Measurements from ENCODE around the gene CEP192.
"Not testable (repeated sequence)": the region's sequence is repeated elsewhere in the genome, so short reads cannot be mapped to it uniquely, and the experiment has no call there.

The CEP192 gene

DNA sequence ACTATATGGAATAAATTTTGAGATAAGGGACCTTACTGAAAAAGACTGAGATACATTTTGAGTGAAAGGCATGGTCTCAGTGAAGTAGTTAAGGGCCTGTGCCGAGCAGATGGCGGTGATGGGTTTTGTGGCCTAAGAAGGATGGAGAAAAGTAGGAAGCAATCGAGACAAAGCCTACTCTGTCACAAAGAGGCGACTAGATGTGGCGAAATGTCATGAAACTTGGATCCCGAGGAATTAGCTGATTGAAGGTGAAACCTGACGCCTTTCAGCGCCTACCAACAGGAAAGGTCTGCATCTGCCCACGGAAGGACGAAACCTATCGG is 558 bp upstream of the CEP192 start:
- no peak for DNase-seq

DNA sequence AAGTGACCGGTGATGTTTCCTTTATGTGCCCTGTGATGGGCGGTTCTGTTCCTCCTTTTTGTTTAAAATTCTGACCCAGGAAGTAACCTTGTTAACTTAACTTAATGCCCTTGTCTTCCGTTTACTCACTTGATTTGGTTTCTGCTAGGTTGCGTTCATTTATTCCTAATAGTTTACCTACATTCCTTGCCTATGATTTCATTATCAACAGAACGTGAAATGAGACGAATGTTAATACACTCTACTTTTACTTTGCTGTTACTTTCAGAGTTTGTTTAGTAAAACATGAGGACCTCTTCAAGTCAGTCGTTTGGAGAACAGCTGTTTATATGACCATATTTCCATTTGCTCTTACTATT is 638 bp downstream of the CEP192 start:
- DNase-seq, result no peak

DNA sequence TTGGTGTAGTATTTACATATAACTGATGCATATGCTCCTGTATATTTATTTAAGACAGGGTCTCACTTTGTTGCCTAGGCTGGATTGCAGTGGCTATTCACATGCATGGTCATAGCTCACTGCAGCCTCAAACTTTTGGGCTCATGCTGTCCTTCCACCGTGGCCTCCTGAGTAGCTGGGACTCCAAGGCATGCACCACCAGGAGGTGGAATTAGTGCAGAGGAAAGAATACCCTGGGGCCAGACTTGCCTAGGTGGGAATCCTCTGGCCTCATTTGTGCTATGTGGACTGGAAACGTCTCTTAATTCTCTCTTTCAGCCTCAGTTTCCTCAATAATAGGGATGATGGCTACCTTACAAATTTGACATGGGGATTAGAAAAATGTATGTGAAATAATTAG is 2.3 kb downstream of the CEP192 start:
- no peak for DNase-seq

DNA sequence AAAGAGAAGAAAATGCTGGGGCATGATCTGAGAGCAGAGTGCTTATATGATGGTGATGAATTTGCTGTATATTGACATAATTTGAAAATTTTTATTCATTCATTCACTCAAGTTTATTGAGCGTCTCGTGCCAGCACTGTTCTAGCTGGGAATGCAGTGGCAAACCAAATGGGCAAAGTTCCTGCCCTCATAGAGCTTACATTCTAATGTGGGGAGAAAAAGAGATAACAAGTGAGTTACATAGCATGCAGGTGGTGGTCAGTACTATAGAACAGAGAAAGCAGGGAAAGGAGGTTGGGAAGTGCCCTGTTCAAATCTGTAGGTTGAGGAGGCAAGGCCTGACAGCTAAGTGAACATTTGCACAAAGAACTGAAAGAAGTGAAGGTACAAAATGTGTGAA is 4.3 kb downstream of the CEP192 start:
- DNase-seq, result no peak

DNA sequence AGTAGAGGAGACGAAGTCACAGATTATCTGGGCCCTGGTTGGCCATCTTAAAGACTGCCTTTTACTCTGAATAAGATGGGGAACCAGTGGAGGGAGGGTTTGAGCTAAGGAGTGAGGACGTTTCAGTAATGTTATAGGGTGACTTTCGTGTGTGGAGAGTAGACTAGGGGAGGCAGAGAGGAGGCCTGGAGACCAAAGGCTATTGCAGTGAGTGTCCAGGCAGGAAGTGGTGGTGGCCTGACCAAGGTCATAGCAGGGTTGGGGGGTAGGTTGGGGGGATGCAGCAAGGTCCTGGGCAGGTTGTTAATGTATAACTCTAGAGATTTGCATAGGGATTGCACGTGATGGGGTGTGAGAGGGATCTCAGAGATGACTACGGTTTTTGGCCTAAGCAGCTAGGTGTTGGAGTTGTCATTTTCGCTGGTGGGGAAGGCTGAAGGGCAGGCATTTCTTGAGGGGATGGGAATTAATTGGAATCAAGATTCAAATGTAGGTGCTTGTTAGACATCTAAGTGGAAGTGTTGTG is 4.9 kb downstream of the CEP192 start:
- DNase-seq, result no peak

DNA sequence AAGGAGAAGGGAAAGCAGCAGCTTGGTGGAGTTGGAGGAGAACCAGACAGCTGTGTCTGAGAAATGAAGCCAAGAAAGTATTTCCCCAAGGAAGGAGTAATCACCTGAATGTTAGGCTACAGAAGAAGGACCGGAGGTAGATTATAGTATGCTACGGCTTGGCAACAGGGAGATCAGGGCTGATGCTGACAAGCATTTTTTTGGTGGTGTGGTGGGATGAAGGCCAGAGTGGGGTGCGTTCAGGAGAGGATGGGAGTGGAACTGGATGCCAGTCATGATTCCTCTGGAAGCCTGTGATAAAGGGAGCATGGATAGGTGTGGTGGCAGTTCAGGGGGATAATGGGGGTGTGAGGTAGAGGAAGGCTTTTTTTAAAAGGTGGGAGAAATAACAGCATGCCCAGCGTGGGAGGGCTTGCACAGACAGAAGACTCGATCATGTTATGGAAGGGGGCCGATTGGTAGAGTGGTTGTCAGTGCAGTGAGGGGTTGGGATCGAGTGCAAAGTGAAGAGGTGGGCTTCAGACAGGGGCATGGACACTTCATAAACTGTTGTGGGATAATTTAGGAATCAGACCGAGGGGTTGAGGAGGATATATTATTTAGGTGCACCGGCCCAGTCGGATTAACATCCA is 5.6 kb downstream of the CEP192 start:
- DNase-seq, result no peak

DNA sequence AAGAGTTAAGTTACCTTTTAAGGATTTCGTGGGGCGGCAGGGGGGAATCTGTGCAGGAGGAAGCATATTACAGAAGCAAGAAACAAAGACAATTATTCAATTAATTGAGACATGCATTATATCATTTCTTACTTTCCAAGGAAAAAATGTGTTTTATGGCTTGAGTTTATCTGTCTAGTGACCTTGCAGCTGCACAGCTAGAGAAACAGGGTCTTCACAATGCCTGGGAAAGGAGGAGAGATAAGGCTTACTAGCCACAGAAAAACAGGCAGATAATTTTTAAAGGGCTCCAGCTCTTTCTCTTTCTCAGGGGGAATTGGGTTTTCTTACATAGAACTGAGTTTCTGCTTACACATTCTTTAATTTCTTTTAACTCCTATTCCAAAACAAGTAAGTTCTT is 6.2 kb downstream of the CEP192 start:
- DNase-seq, result not testable (repeated sequence)

DNA sequence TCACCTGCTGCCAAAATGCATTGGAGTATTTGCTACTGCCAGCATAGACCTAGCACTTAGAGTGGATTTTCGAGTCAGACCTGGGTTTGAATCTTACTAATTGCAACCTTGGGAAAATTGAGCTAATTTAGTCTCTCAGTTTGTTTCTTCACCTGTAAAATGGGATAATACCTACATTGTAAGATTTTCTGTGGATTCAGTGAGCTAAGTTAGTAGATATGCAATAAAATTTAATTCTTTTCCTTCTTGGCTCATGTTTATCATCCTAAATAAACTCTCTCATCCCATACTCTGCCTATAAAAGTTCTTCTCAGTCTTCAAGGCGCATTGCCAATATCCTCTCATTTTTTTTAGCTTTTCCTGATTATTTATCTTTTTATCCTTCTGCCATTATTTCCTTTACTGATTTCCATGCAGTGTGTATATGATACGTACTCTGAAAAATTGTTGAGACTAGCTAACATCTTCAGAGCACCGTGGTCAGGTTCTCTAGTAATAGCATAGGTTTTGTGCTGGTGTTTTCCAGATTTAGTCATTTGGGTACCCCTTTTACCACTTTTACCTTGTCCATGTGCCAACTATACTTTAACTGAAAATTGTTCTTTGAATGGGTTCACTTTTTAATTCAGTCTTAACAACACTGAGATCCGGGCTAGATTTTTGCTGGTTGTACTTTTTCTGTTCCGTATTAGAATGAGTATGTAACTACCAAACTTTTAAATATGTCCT is 7.3 kb downstream of the CEP192 start:
- DNase-seq, result no peak

DNA sequence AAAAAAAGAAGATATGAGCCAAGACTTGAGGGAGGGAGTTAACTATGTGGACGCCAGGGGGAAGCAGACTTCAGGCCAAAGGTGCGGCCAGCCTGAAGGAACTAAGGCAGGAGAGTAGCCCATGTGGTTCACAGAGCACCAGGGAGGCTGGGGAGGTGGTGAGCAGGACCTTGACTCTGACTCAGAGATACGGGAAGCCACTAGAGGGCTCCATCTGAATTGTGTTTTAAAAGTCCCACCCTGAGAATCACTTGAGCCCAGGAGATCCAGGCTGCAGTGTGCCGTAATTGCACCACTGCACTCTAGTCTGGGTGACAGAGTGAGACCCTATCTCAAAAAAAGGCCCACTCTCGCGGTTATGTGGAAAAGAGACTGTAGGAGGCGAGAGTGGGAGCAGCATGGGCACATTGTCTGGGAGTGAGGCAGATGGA is 12.3 kb downstream of the CEP192 start:
- no peak for DNase-seq

DNA sequence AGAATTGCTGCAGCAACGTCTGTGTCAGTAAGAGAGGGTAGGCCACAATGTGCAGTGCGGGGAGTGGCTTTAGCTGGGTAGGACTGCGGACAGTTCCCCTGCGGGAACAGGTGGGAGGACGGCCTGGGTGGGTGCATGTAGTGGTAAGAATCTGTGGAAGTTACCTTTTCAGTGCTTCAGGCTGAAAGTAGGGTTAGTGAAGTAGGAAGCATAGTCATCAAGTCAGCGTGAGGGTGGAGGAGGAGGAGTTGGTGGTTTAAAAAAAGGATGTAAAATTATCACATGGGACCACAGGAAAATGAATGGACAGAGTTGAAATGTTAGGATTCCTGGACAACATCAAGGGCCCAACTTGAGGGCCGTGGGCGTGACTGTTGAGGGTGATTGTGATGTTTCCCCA is 13.2 kb downstream of the CEP192 start:
- DNase-seq, result no peak

DNA sequence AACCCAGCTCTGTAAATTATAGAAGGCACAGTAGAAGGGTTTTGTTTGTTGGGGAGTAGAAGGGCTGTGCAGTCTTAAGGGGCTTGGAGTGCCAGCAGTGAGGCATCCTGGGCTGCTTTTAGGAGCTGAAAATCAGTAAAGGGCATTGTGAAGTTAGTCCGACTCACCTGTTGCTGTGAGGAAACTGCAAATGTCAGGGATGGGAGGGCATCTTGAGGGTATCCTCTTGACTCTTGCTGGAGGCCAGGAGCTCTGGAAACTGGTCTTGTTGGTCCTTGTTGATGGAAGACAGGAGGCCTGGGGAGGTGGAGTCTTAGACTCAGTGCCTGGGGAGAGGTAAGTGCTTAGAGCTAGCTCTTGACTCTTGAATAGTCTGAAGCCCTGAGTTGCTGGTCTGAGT is 14.1 kb downstream of the CEP192 start:
- DNase-seq, result no peak

DNA sequence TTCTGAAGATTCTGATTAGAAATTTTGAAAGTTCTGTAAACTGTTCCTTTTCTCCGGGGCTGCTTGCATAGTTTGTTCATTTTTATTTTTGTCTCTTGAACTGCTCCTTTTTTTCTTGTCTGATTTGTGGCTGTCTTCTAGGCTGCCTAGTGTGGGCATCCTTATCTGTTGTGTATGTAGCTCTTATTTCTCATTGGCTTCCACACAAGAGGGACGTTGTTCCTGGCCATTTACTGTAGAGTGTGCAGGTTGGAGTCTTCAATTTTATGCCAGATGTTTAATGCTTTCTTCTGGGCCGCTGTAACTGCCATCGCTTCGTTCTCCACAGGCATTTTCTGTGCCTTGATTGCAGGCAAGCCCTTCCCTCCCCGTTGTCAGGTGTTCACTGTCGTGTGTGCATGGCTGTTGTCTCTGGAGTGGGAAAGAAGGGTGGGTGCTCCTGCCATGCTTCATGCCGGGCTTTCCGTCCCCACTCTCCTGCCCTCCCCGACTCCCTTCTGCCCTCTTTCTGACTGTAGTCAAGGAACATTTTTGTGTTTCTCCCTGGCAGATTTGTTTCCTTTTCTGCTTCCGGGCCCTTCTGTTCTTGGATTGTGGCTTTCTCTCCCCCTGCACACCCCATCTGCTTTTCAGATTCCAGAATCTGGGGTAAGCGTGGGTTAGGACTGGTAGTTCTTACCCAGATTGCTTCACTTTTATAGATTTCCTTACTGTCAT is 15.5 kb downstream of the CEP192 start:
- no peak for DNase-seq

DNA sequence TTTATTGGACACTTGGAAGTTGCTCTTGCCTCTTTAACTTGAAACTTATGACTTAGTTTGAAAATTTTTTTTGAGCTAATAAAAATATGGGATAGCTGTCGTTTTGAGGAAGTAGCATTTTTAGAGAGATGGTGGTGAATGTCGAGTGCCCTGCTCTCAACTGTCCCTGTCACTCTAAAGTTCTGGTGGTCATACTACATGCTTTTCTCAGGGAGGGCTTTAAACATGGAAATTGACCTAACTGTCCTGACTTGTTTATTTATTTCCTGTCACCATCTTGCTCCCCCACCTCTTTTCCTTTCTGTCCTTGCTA is 16.0 kb downstream of the CEP192 start:
- no peak for DNase-seq

DNA sequence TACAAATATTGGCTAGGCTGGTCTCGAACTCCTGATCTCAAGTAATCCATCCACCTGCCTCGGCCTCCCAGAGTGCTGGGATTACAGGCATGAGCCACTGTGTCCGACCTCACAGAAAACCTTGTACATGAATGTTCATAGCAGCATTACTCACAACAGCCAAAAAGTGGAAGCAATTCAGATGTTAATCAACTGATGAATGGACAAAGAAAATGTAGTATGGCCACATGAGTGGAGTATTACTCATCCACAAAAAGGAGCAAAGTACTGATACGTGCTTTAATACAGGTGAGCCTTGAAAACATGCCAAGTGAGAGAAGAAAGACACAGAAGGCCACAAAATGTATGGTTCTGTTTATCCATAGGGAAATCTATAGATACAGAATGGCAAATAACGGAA is 20.6 kb downstream of the CEP192 start:
- no peak for DNase-seq

DNA sequence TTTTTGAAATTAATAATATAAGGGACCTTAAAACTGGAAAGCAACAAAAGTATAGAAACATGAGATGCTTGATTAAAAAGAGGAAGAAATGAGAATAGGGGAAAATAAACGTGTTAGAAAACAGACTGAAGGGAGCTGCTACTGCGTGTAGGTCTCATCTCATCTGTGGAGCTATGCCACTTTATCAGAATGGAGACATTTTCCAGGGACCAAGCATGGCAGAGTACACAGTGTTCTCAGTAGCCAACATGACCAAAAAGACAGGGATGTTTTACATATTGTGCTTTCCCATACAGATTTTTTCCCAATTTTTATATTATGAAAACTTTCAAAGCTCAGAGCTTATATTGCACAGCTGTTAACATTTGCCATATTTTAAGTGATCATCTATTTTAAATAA is 23.1 kb downstream of the CEP192 start:
- DNase-seq, result no peak

DNA sequence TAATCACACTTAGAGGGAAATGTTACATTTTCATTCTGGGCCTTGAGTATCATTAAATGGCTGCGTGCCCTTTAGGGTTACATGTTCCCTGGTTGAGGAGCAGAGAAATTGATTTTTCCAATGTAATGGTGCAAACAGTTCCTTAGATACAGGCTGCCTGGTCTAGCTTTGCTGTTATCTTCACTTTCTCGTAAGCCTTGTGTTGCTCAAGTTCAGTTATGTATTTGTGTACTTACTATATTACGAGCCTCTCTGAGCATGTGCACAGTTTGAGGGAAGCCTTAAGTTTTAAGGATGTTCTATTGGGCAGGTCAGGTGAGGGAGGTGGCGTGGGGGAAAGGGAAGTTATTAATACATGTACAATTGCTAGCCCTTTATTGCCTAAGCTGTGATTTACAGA is 23.7 kb downstream of the CEP192 start:
- DNase-seq, result no peak

DNA sequence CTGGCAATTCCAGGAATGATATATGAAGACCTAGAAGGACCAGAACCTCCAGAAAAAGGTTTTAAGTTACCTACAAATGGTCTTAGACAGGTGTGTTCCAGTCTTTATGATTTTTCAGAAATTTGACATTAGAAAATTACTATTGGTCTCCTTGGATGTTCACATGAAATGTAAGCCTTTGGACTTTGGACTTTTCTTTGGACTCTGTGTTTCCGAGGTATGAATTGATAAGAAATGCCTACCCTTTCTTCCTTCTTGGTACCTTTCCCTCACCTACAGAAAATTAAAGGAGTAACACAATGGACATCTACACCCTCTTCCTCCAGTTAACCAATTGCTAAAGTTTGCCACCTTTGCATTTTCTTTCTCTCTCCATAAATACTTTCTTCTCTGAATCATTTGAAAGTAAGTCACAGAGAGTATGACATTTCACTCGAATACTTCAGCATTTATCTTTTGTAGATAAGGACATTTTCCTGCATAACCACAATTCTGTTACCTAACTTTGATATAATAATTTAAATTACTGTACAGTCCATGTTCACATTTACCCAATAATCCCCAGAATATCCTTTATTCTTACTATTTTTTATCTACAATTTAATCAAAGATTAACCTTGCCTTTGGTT is 26.2 kb downstream of the CEP192 start:
- DNase-seq, result no peak

DNA sequence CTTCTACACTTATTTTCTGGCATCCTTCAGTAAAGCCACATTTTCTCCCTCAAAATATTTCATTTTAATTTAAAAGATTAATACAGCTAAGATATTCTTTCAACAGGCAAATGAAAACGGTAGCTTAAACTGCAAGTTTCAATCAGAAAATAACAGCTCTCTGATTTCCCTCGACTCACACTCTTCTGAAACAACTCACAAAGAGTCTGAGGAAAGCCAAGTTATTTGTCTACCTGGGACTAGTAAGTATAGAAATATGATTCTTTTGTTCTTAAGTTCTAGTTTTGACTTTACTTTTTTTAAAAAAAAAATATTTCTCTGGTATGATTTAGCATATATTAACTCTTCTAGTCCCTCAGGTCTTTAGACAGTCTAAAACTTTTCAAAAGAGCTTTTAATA is 27.2 kb downstream of the CEP192 start:
- DNase-seq, result no peak

DNA sequence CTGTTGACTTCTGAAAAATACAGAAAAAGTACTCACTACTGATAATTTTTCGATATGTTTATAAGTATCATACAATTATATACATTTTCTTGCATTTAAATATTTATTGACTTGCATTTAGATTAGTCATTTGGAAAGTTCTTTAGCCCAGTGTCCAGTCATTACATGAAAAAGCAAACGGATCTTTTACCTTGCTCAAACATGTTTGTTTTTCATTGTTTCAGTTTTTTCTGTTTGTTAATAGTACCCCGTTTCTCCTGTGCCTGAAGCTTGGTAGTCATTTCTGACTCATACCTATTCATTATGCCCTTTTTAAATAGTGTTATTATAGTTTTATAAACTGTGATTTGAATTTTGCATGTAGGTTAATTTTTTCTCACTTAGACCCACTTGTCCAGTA is 28.1 kb downstream of the CEP192 start:
- no peak for DNase-seq

DNA sequence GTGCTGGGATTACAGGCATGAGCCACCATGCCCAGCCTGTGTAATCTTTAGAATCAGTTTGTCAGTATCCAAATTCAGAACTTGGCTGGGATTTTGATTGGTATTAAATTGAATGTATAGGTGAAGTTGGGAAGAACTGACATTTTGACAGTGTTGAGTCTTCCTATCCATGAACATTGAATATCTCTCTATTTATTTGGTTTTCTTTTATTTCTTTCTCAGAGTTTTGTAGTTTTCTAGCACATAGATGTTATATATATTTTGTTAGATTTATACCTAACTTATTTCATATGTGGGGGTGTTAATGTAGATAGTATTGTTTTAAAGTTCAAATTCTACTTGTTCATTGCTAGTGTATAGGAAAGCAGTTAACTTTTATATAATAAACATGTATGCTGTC is 31.5 kb downstream of the CEP192 start:
- DNase-seq, result no peak

DNA sequence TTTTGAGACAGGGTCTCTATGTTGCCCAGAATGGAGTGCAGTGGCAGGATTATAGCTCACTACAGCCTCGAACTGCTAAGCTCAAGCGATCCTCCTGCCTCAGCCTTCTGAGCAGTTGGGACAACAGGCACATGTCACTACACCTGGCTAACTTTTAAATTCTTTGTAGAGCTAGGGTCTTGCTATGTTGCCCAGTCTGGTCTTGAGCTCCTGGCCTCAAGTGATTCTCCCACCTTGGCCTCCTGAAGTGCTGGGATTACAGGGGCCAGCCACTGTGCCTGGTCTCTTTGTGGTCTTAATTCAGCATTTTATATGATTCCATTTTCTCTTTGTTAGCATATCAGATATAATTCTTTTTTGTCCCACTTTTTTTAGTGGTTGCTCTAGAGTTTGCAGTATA is 34.1 kb downstream of the CEP192 start:
- no peak for DNase-seq

DNA sequence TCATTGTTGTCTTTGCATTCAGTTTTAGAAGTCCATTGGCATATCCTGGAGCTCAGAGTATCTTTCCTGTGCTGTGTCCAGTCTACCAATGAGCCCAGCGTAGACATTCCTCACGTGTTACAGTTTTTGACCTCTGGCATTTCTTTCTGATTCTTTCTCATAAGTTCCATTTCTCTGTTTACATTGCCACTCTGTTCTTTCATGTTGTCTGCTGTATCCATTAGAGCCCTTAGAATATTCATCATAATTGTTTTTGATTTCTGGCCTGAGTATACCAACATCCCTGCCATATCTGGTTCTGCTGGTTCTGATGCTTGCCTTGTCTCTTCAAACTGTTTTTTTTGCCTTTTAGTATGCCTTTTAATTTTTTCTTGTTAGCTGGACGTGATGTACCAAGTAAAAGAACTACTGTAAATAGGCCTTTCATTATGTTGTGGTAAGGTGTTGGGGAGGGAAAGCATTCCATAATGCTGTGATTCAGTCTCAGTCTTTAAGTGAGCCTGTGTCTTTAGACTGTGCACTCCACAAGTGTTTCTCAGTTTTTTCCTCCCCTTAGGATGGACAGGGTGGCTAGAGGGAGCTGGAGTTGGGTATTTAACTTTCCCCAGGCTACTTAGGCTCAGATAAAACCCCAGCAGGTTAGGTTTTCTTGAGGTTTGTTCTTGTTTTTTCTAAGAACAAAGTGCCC is 35.6 kb downstream of the CEP192 start:
- DNase-seq, result no peak

DNA sequence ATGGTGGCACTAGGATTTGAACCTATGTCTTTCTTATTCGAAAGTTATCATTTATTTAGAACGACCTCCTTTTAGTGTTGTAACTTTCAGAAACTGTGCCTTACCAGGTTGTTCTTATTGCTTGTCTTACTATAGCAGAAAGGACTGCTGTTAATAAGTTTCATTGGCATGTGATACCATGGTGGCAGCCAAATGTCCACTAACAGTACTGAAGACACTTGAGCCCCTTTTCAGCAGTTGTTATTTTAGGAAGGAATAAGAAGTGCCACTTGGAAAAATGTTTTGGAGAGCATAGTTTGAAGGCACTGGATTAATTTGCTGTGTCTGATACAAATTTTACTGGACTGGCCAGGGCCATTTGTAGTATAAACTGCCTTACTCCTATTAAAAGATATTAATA is 37.7 kb downstream of the CEP192 start:
- DNase-seq, result no peak
